IMR-90 (cell line): ENCODE results near the gene A3GALT2. TPM values are rescaled to one million over a fixed set of nuclear protein-coding genes. Genes with fewer than 3 reads are reported as not detected.

Source experiments
- ATAC-seq: fragments of 200-7000 bp; cut with Tn5 transposase; 2 replicates; pipeline ENCODE4 v1.9.1; 2020; ENCODE audit warnings: low read depth, mild to moderate bottlenecking, moderate library complexity
- BruUV-seq: library from RNA; stranded (reverse); fragments of 400-500 nt; replicated peaks from 2 replicates; lab custom pipeline; 2021; lab: Mats Ljungman, UMichigan
- CTCF ChIA-PET: fragments of 300-600 bp; formaldehyde crosslinking; extraction: SDS; loops from one replicate; lab custom pipeline; 2021; ENCODE audit warnings: antibody characterized with exemption; lab: Yijun Ruan, JAX
- POLR2A ChIA-PET: fragments of 300-600 bp; sonication (Branson Sonifier 250); formaldehyde crosslinking; loops from one replicate; lab custom pipeline; 2022; ENCODE audit warnings: antibody characterized with exemption; ENCODE audit not compliant: unreplicated experiment; lab: Charles Lee
- DNase-seq: peaks from one replicate; pipeline ENCODE4 v3.0.0; 2013
- H2AFZ ChIP-seq: replicated peaks from 2 replicates; pipeline ENCODE3; 2013; ENCODE audit warnings: low read length, mild to moderate bottlenecking; ENCODE audit not compliant: poor library complexity
- H2AK5ac ChIP-seq: 2 replicates; pipeline ENCODE4 v1.6.1; 2013; ENCODE audit warnings: low read depth, low read length, inconsistent platforms
- H2AK9ac ChIP-seq: replicated peaks from 2 replicates; pipeline ENCODE3; 2013; ENCODE audit warnings: mild to moderate bottlenecking, low read depth, low read length, moderate library complexity; ENCODE audit not compliant: poor library complexity
- H2BK120ac ChIP-seq: 2 replicates; pipeline ENCODE4 v1.6.1; 2013; ENCODE audit warnings: low read depth, low read length, inconsistent platforms
- H2BK15ac ChIP-seq: 3 replicates; pipeline ENCODE4 v1.6.1; 2013; ENCODE audit warnings: low read depth, low read length, inconsistent platforms
- H2BK20ac ChIP-seq: 2 replicates; pipeline ENCODE4 v1.6.1; 2013; ENCODE audit warnings: low read depth, mild to moderate bottlenecking, inconsistent platforms, low read length, moderate library complexity
- H2BK5ac ChIP-seq: 2 replicates; pipeline ENCODE4 v1.6.1; 2013; ENCODE audit warnings: mild to moderate bottlenecking, low read depth, low read length, inconsistent platforms; ENCODE audit not compliant: poor library complexity, severe bottlenecking
- H3K14ac ChIP-seq: replicated peaks from 2 replicates; pipeline ENCODE4 v1.6.1; 2013; ENCODE audit warnings: low read depth, low read length, inconsistent platforms
- H3K18ac ChIP-seq: 2 replicates; pipeline ENCODE4 v1.6.1; 2013; ENCODE audit warnings: low read depth, low read length, control low read depth
- H3K23ac ChIP-seq: 2 replicates; pipeline ENCODE4 v1.6.1; 2013; ENCODE audit warnings: low read depth, low read length, inconsistent platforms
- H3K27ac ChIP-seq: 2 replicates; pipeline ENCODE4 v1.5.1; 2013; ENCODE audit warnings: mild to moderate bottlenecking, control low read depth, low read length; ENCODE audit not compliant: insufficient read depth
- H3K27me3 ChIP-seq: 2 replicates; pipeline ENCODE4 v1.6.1; 2013; ENCODE audit warnings: low read length; ENCODE audit not compliant: control insufficient read depth, insufficient read depth
- H3K36me3 ChIP-seq: 2 replicates; pipeline ENCODE4 v1.6.1; 2013; ENCODE audit warnings: low read length, mixed read lengths; ENCODE audit not compliant: control insufficient read depth, insufficient read depth
- H3K4ac ChIP-seq: 2 replicates; pipeline ENCODE4 v1.6.1; 2013; ENCODE audit warnings: low read depth, low read length, inconsistent platforms
- H3K4me1 ChIP-seq: 2 replicates; pipeline ENCODE4 v1.6.1; 2013; ENCODE audit warnings: low read length, mixed read lengths; ENCODE audit not compliant: control insufficient read depth, insufficient read depth
- H3K4me2 ChIP-seq: 2 replicates; pipeline ENCODE4 v1.6.1; 2013; ENCODE audit warnings: low read depth, mild to moderate bottlenecking, control low read depth, low read length, moderate library complexity
- H3K4me3 ChIP-seq: 2 replicates; pipeline ENCODE4 v1.5.1; 2013; ENCODE audit warnings: low read depth, mild to moderate bottlenecking, control low read depth, low read length, moderate library complexity; ENCODE audit not compliant: insufficient read depth
- H3K56ac ChIP-seq: 2 replicates; pipeline ENCODE4 v1.6.1; 2013; ENCODE audit warnings: low read length, inconsistent platforms; ENCODE audit not compliant: insufficient read depth; ENCODE audit errors: extremely low read depth
- H3K79me1 ChIP-seq, 2 experiments: 2 replicates each; pipeline ENCODE4 v1.6.1; 2013; ENCODE audit warnings: low read length in 2 of 2, inconsistent platforms in 1 of 2, low read depth in 1 of 2
- H3K9ac ChIP-seq: 2 replicates; pipeline ENCODE4 v1.6.1; 2013; ENCODE audit warnings: low read depth, low read length, control low read depth
- H3K9me1 ChIP-seq: 2 replicates; pipeline ENCODE4 v1.6.1; 2013; ENCODE audit warnings: low read length, inconsistent platforms; ENCODE audit not compliant: insufficient read depth
- H3K9me3 ChIP-seq: 2 replicates; pipeline ENCODE4 v1.6.1; 2013; ENCODE audit warnings: low read length; ENCODE audit not compliant: control insufficient read depth, insufficient read depth
- H4K20me1 ChIP-seq: 2 replicates; pipeline ENCODE4 v1.6.1; 2013; ENCODE audit warnings: low read length, inconsistent platforms; ENCODE audit not compliant: insufficient read depth
- H4K5ac ChIP-seq: 2 replicates; pipeline ENCODE4 v1.6.1; 2013; ENCODE audit warnings: mild to moderate bottlenecking, low read depth, low read length, control low read depth
- H4K8ac ChIP-seq, 2 experiments: 2 replicates each; pipeline ENCODE4 v1.6.1; 2013; ENCODE audit warnings: low read depth in 2 of 2, low read length in 2 of 2, control low read depth in 1 of 2, inconsistent platforms in 1 of 2
- H4K91ac ChIP-seq: 2 replicates; pipeline ENCODE4 v1.6.1; 2013; ENCODE audit warnings: low read depth, low read length, inconsistent platforms; ENCODE audit not compliant: insufficient read depth
- CEBPB ChIP-seq: IDR thresholded peaks from 2 replicates; pipeline ENCODE4 v1.6.1; 2012; ENCODE audit warnings: low read depth, low read length, improper control_type of control experiment
- CHD1 ChIP-seq: IDR thresholded peaks from 2 replicates; pipeline ENCODE4 v1.6.1; 2012; ENCODE audit warnings: low read depth, low read length, improper control_type of control experiment
- MAFK ChIP-seq: IDR thresholded peaks from 2 replicates; pipeline ENCODE4 v1.6.1; 2012; ENCODE audit warnings: low read depth, low read length, improper control_type of control experiment
- RCOR1 ChIP-seq: IDR thresholded peaks from 2 replicates; pipeline ENCODE4 v1.6.1; 2012; ENCODE audit warnings: mild to moderate bottlenecking, low read length, improper control_type of control experiment; ENCODE audit not compliant: insufficient replicate concordance
- RFX5 ChIP-seq: IDR thresholded peaks from 2 replicates; pipeline ENCODE4 v1.8.0; 2012; ENCODE audit warnings: low read depth, mild to moderate bottlenecking, low read length, moderate library complexity
- SMC3 ChIP-seq: fragments of 150-350 bp; IDR thresholded peaks from 2 replicates; pipeline ENCODE4 v1.6.1; 2016; ENCODE audit warnings: low read depth, mild to moderate bottlenecking, antibody characterized with exemption, low read length, moderate library complexity
- WGBS, 2 experiments: methylation state at CpG; one replicate each; pipeline versions ENCODE4 v1.1.5 to v1.1.7; 2013; ENCODE audit warnings: missing lambda C conversion rate in 2 of 2; ENCODE audit not compliant: insufficient read length in 1 of 2; ENCODE audit errors: extremely low coverage in 2 of 2; 5-methylcytosine and 5-hydroxymethylcytosine counted together
- dilution Hi-C: fragments of 300-500 bp; cut with HindIII; formaldehyde crosslinking; loops from one replicate; pipeline ENCODE4 v1.14.3; 2018; ENCODE audit warnings: low sequenced_read_pairs; ENCODE audit not compliant: unreplicated experiment
- in situ Hi-C: fragments of 300-500 bp; cut with MboI; formaldehyde crosslinking; loops from 3 replicates; pipeline ENCODE4 v1.14.3; 2019; ENCODE audit warnings: low sequenced_read_pairs, inconsistent platforms, mixed read lengths
- intact Hi-C: fragments of 100-400 bp; cut with micrococcal nuclease; formaldehyde crosslinking; loops from 2 replicates; pipeline ENCODE4 v1.10.0; 2022
- polyA plus RNA-seq, 3 experiments: library from polyadenylated mRNA; depleted of rRNA; stranded (reverse); fragments of >200 nt; gene quantifications; 2 replicates each; pipeline ENCODE4 v1.2.3, GENCODE V29; 2012; ENCODE audit warnings: low replicate concordance in 1 of 3
- total RNA-seq: library from RNA; depleted of rRNA; stranded (reverse); fragments of >200 nt; gene quantifications from 2 replicates; pipeline ENCODE4 v1.2.3, GENCODE V29; 2012
- TF ChIP-seq, protein P1 (sequence below): fragments of 150-350 bp; IDR thresholded peaks from 2 replicates; pipeline ENCODE4 v1.6.1; 2016; ENCODE audit warnings: low read depth, mild to moderate bottlenecking, low read length, moderate library complexity, borderline replicate concordance
- TF ChIP-seq, protein P2 (sequence below): conservative IDR thresholded peaks from 2 replicates; pipeline ENCODE4 v1.5.1; 2012; ENCODE audit warnings: mild to moderate bottlenecking, low read depth, low read length, improper control_type of control experiment

Gene A3GALT2
- total and polyA plus RNA-seq, 2 of the 4 experiments (the other 2 are of a cell fraction): not detected

DNA sequence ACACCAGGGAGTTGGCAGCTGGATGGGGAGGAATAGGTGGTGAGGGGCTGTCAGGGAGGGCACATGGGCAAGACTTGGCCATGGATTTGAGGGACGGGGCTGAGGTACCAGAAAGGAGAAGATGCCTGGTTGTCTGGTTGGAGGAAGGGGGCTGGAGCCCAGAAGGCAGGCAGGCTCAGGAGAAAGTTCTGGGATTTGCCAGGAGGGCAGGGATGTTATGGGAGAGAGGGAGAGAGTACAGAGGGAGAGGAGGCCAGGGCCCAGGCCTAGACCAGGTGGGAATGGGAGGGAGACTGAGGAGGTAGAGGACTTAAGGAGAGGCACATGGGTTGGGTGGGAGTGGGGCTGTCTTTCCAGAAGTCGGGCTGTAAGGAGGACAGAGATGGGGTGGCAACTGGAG, 4.3 kb downstream of the A3GALT2 start:
- Histone ChIP-seq H3K9me3 (no peaks in the 10 kb centered on the region), H3K18ac (no peak overlapping the region), H3K27ac (no peak overlapping the region), H2AFZ (peak overlapping the region; percentile 5), H3K9me1 (peaks cover 16% of the 10 kb centered on the region; the same call in 1 of the 2 replicates), H3K27me3 (no peaks in the 10 kb centered on the region), H3K56ac (no peak overlapping the region), H2BK5ac (peak overlapping the region; percentile 12), H3K4me1 (peaks cover 9% of the 10 kb centered on the region), H3K4ac (peak overlapping the region; percentile 64), H3K4me3 (no peak overlapping the region), H3K4me2 (no peak overlapping the region), H2AK9ac (peak overlapping the region; percentile 1), H4K20me1 (peaks cover 12% of the 10 kb centered on the region; the same call in 1 of the 2 replicates), H2BK120ac (peak overlapping the region; percentile 13; the same call in 1 of the 2 replicates), H3K9ac (no peak overlapping the region), H3K14ac (peak overlapping the region; percentile 58; the same call in 1 of the 2 replicates), H3K79me1 (no peaks in the 10 kb centered on the region; a peak in 1 of 4 replicates), H4K8ac (peak overlapping the region in 1 of 2 experiments; percentile 26; a peak in 1 of 4 replicates), H3K23ac (peak overlapping the region; percentile 76), H2BK15ac (no peak overlapping the region; the same call in 2 of the 3 replicates), H4K91ac (no peak overlapping the region; the same call in 1 of the 2 replicates), H2BK20ac (peak overlapping the region; percentile 48; the same call in 1 of the 2 replicates), H3K36me3 (peaks cover 7% of the 10 kb centered on the region), H4K5ac (no peak overlapping the region), H2AK5ac (peak overlapping the region; percentile 54; the same call in 1 of the 2 replicates)
- no TSS peak for BruUV-seq
- 80% methylated on average over 1 of the region's 2 CpGs; no CpG with 5 or more reads in 1 of the 2 experiments for WGBS, 2 experiments
- DNase-seq (no peak), ATAC-seq (no peak)
- intact Hi-C loops: no loop called here
- in situ Hi-C loops: no loop called here
- CTCF ChIA-PET: interaction anchor here (1.7 kb wide), 1 partner anchor 18 kb away, joined by 7 read pairs; no protein-coding TSS in a partner anchor
- dilution Hi-C loops: no loop called here
- POLR2A ChIA-PET: no interaction called here
- TF ChIP-seq CEBPB (no peak), CHD1 (no peak), SMC3 (no peak), RFX5 (no peak), RCOR1 (no peak), MAFK (no peak)
- TF ChIP-seq, protein P1, sequence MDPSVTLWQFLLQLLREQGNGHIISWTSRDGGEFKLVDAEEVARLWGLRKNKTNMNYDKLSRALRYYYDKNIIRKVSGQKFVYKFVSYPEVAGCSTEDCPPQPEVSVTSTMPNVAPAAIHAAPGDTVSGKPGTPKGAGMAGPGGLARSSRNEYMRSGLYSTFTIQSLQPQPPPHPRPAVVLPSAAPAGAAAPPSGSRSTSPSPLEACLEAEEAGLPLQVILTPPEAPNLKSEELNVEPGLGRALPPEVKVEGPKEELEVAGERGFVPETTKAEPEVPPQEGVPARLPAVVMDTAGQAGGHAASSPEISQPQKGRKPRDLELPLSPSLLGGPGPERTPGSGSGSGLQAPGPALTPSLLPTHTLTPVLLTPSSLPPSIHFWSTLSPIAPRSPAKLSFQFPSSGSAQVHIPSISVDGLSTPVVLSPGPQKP: no peak
- TF ChIP-seq, protein P2, sequence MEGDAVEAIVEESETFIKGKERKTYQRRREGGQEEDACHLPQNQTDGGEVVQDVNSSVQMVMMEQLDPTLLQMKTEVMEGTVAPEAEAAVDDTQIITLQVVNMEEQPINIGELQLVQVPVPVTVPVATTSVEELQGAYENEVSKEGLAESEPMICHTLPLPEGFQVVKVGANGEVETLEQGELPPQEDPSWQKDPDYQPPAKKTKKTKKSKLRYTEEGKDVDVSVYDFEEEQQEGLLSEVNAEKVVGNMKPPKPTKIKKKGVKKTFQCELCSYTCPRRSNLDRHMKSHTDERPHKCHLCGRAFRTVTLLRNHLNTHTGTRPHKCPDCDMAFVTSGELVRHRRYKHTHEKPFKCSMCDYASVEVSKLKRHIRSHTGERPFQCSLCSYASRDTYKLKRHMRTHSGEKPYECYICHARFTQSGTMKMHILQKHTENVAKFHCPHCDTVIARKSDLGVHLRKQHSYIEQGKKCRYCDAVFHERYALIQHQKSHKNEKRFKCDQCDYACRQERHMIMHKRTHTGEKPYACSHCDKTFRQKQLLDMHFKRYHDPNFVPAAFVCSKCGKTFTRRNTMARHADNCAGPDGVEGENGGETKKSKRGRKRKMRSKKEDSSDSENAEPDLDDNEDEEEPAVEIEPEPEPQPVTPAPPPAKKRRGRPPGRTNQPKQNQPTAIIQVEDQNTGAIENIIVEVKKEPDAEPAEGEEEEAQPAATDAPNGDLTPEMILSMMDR: no peak
